Endometrium (tissue), 2 donors: ENCODE results near the gene NID1.
"Not testable (repeated sequence)": the region's sequence is repeated elsewhere in the genome, so short reads cannot be mapped to it uniquely, and the experiment has no call there.

Source experiments
- FAIRE-seq: peaks from 2 replicates; lab custom pipeline; 2012; peaks lifted over from hg19 to GRCh38; lab: Jason Lieb, UNC
- donor health status: control.
- donor health status: control.

Gene NID1

GRCh38 chr1:235938709-235939479 lies 126.0 kb downstream of the NID1 start:
- FAIRE-seq = no peak

GRCh38 chr1:235937123-235937522 lies 127.8 kb downstream of the NID1 start:
- FAIRE-seq = no peak

- no peak for FAIRE-seq
These were observed 129.4 kb downstream of the NID1 start for GRCh38 chr1:235935235-235936225.

- FAIRE-seq = no peak
These were observed 131.1 kb downstream of the NID1 start for GRCh38 chr1:235933766-235934116.

- FAIRE-seq = no peak
These were observed 131.7 kb downstream of the NID1 start for GRCh38 chr1:235933017-235933765.

- no peak for FAIRE-seq
These were observed 132.8 kb downstream of the NID1 start for GRCh38 chr1:235932090-235932510.

- no peak for FAIRE-seq
These were observed 133.6 kb downstream of the NID1 start for GRCh38 chr1:235931171-235931738.

- no peak for FAIRE-seq
These were observed 134.3 kb downstream of the NID1 start for GRCh38 chr1:235930543-235930942.

- no peak for FAIRE-seq
These were observed 135.7 kb downstream of the NID1 start for GRCh38 chr1:235929216-235929615.

- no peak for FAIRE-seq
These were observed 136.7 kb downstream of the NID1 start for GRCh38 chr1:235928197-235928596.

GRCh38 chr1:235927551-235927950 lies 137.3 kb downstream of the NID1 start:
- not testable (repeated sequence) for FAIRE-seq
